HEK293 (cell line): ENCODE measurements around the gene SLC25A1.

Source experiments
- CTCF ChIP-seq: fragments of 450-650 bp; formaldehyde crosslinking; IDR thresholded peaks from 2 replicates; pipeline ENCODE4 v1.5.1; 2016; ENCODE audit warnings: missing biosample characterization, missing genetic modification characterization
- HOXA7 ChIP-seq: sonication (generic); formaldehyde crosslinking; IDR thresholded peaks from 2 replicates; pipeline ENCODE4 v1.8.1; 2022; ENCODE audit warnings: missing genetic modification reagents, borderline replicate concordance
- ZBTB1 ChIP-seq: fragments of 450-650 bp; formaldehyde crosslinking; IDR thresholded peaks from 2 replicates; pipeline ENCODE4 v1.5.1; 2016; ENCODE audit warnings: missing biosample characterization, missing genetic modification characterization
- ZBTB11 ChIP-seq: fragments of 450-650 bp; formaldehyde crosslinking; conservative IDR thresholded peaks from 2 replicates; pipeline ENCODE4 v1.5.1; 2016; ENCODE audit warnings: low read depth, missing biosample characterization, missing genetic modification characterization
- ZBTB20 ChIP-seq: fragments of 450-650 bp; formaldehyde crosslinking; IDR thresholded peaks from 2 replicates; pipeline ENCODE4 v1.5.1; 2016; ENCODE audit warnings: missing biosample characterization, missing genetic modification characterization
- ZBTB21 ChIP-seq: fragments of 450-650 bp; formaldehyde crosslinking; IDR thresholded peaks from 2 replicates; pipeline ENCODE4 v1.5.1; 2017; ENCODE audit warnings: missing biosample characterization, missing genetic modification characterization
- ZNF175 ChIP-seq: fragments of 450-650 bp; formaldehyde crosslinking; IDR thresholded peaks from 2 replicates; pipeline ENCODE4 v1.5.1; 2016; ENCODE audit warnings: missing biosample characterization, missing genetic modification characterization
- ZNF23 ChIP-seq: fragments of 450-650 bp; formaldehyde crosslinking; IDR thresholded peaks from 2 replicates; pipeline ENCODE4 v1.5.1; 2016; ENCODE audit warnings: missing biosample characterization, missing genetic modification characterization, borderline replicate concordance
- ZNF416 ChIP-seq: fragments of 450-650 bp; formaldehyde crosslinking; IDR thresholded peaks from 2 replicates; pipeline ENCODE4 v1.5.1; 2016; ENCODE audit warnings: missing biosample characterization, missing genetic modification characterization
- ZNF510 ChIP-seq: fragments of 450-650 bp; formaldehyde crosslinking; IDR thresholded peaks from 2 replicates; pipeline ENCODE4 v1.5.1; 2018; ENCODE audit warnings: mild to moderate bottlenecking, missing genetic modification characterization, missing biosample characterization; ENCODE audit not compliant: insufficient replicate concordance
- ZNF629 ChIP-seq: fragments of 450-650 bp; formaldehyde crosslinking; IDR thresholded peaks from 2 replicates; pipeline ENCODE4 v1.5.1; 2017; ENCODE audit warnings: missing biosample characterization, missing genetic modification characterization
- ZNF843 ChIP-seq: fragments of 450-650 bp; formaldehyde crosslinking; IDR thresholded peaks from 2 replicates; pipeline ENCODE4 v1.5.1; 2016; ENCODE audit warnings: missing biosample characterization, missing genetic modification characterization
- TF ChIP-seq, protein P1 (sequence below): fragments of 450-650 bp; formaldehyde crosslinking; IDR thresholded peaks from 2 replicates; pipeline ENCODE4 v1.5.1; 2016; ENCODE audit warnings: missing biosample characterization, missing genetic modification characterization, borderline replicate concordance
- TF ChIP-seq, protein P2 (sequence below): fragments of 450-650 bp; formaldehyde crosslinking; conservative IDR thresholded peaks from 2 replicates; pipeline ENCODE4 v1.5.1; 2016; ENCODE audit warnings: low read depth, missing biosample characterization, missing genetic modification characterization

DNA sequence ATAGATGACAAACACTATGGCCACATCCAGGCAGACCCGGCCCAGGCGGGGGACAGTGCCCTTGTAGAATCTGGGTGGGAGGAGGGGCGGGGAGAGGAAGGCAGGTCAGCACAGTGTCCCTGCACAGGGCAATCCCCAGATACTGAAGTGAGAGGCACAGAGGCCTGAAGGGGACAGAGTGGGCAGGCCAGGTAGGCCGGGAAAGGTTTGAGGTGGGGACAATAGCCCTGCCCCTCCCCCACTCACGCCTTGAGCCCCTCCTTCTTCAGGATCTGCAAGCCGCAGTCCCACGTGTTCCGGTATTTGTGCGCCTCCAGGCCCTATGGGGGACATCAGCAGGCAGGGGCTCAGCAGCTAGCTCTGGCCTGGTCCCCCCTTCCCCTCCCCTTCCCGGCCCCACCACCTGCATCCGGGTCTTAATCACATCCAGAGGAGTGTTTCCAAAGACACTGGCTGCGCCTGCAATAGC lies 2.3 kb downstream of the SLC25A1 start:
- TF ChIP-seq, protein P1, sequence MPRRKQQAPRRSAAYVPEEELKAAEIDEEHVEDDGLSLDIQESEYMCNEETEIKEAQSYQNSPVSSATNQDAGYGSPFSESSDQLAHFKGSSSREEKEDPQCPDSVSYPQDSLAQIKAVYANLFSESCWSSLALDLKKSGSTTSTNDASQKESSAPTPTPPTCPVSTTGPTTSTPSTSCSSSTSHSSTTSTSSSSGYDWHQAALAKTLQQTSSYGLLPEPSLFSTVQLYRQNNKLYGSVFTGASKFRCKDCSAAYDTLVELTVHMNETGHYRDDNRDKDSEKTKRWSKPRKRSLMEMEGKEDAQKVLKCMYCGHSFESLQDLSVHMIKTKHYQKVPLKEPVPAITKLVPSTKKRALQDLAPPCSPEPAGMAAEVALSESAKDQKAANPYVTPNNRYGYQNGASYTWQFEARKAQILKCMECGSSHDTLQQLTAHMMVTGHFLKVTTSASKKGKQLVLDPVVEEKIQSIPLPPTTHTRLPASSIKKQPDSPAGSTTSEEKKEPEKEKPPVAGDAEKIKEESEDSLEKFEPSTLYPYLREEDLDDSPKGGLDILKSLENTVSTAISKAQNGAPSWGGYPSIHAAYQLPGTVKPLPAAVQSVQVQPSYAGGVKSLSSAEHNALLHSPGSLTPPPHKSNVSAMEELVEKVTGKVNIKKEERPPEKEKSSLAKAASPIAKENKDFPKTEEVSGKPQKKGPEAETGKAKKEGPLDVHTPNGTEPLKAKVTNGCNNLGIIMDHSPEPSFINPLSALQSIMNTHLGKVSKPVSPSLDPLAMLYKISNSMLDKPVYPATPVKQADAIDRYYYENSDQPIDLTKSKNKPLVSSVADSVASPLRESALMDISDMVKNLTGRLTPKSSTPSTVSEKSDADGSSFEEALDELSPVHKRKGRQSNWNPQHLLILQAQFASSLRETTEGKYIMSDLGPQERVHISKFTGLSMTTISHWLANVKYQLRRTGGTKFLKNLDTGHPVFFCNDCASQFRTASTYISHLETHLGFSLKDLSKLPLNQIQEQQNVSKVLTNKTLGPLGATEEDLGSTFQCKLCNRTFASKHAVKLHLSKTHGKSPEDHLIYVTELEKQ (tag by site-specific recombination): no peak
- TF ChIP-seq ZBTB21 (tag by site-specific recombination) (no peak), CTCF (tag by site-specific recombination) (no peak), ZNF843 (tag by site-specific recombination) (no peak), ZBTB1 (tag by site-specific recombination) (no peak), ZNF175 (tag by site-specific recombination) (no peak), ZNF629 (tag by site-specific recombination) (no peak), ZNF23 (tag by site-specific recombination) (no peak), ZNF416 (tag by site-specific recombination) (no peak), HOXA7 (CRISPR knock-in tag) (no peak), ZBTB20 (tag by site-specific recombination) (no peak), ZNF510 (tag by site-specific recombination) (no peak), ZBTB11 (tag by site-specific recombination) (no peak; the same call in 1 of the 2 replicates)
- TF ChIP-seq, protein P2, sequence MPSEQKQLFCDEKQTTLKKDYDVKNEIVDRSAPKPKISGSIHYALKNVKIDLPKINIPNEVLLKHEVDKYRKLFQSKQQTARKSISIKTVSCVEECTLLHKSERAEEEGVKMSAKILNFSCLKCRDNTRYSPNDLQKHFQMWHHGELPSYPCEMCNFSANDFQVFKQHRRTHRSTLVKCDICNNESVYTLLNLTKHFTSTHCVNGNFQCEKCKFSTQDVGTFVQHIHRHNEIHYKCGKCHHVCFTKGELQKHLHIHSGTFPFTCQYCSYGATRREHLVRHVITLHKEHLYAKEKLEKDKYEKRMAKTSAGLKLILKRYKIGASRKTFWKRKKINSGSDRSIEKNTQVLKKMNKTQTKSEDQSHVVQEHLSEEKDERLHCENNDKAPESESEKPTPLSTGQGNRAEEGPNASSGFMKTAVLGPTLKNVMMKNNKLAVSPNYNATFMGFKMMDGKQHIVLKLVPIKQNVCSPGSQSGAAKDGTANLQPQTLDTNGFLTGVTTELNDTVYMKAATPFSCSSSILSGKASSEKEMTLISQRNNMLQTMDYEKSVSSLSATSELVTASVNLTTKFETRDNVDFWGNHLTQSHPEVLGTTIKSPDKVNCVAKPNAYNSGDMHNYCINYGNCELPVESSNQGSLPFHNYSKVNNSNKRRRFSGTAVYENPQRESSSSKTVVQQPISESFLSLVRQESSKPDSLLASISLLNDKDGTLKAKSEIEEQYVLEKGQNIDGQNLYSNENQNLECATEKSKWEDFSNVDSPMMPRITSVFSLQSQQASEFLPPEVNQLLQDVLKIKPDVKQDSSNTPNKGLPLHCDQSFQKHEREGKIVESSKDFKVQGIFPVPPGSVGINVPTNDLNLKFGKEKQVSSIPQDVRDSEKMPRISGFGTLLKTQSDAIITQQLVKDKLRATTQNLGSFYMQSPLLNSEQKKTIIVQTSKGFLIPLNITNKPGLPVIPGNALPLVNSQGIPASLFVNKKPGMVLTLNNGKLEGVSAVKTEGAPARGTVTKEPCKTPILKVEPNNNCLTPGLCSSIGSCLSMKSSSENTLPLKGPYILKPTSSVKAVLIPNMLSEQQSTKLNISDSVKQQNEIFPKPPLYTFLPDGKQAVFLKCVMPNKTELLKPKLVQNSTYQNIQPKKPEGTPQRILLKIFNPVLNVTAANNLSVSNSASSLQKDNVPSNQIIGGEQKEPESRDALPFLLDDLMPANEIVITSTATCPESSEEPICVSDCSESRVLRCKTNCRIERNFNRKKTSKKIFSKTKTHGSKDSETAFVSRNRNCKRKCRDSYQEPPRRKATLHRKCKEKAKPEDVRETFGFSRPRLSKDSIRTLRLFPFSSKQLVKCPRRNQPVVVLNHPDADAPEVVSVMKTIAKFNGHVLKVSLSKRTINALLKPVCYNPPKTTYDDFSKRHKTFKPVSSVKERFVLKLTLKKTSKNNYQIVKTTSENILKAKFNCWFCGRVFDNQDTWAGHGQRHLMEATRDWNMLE (tag by site-specific recombination): no peak
